Lung (tissue), 12 donors: ENCODE measurements around the gene SLC1A7. TPM values are rescaled to one million over a fixed set of nuclear protein-coding genes. Genes with fewer than 3 reads are reported as not detected.

ENCODE experiments used
- ATAC-seq: fragments of 200-7000 bp; cut with Tn5 transposase; one replicate; pipeline ENCODE4 v1.9.1; 2020; ENCODE audit warnings: moderate number of reproducible peaks; ENCODE audit not compliant: insufficient read depth, low FRiP score
- DNase-seq, 3 donors: peaks; one replicate each; pipeline ENCODE4 v3.0.0-alpha.2; 2013 to 2017
- H3K27ac ChIP-seq, 2 donors: one replicate each; pipeline ENCODE4 v1.5.1; 2013; ENCODE audit warnings: mild to moderate bottlenecking in 2 of 2, moderate library complexity in 2 of 2, control low read depth in 1 of 2, inconsistent platforms in 1 of 2, low read depth in 1 of 2, low read length in 1 of 2
- H3K27me3 ChIP-seq, 3 donors: one replicate each; pipeline ENCODE4 v1.5.1; 2013; ENCODE audit warnings: low read length in 2 of 3; ENCODE audit not compliant: control insufficient read depth in 3 of 3, insufficient read depth in 3 of 3
- H3K36me3 ChIP-seq, 4 donors: one replicate each; pipeline ENCODE4 v1.5.1; 2013; ENCODE audit warnings: low read length in 4 of 4, mild to moderate bottlenecking in 1 of 4, moderate library complexity in 1 of 4; ENCODE audit not compliant: control insufficient read depth in 4 of 4, insufficient read depth in 4 of 4
- H3K4me1 ChIP-seq, 5 donors: one replicate each; pipeline ENCODE4 v1.5.1; 2013; ENCODE audit warnings: low read length in 5 of 5, mild to moderate bottlenecking in 2 of 5, moderate library complexity in 1 of 5; ENCODE audit not compliant: control insufficient read depth in 5 of 5, insufficient read depth in 5 of 5
- H3K4me3 ChIP-seq: one replicate; pipeline ENCODE4 v1.5.1; 2013; ENCODE audit warnings: mild to moderate bottlenecking, control low read depth, moderate library complexity
- H3K9ac ChIP-seq, 2 donors: one replicate each; pipeline ENCODE4 v1.5.1; 2013; ENCODE audit warnings: low read length in 2 of 2, control low read depth in 1 of 2; ENCODE audit not compliant: insufficient read depth in 1 of 2
- H3K9me3 ChIP-seq, 4 donors: one replicate each; pipeline ENCODE4 v1.5.1; 2013; ENCODE audit warnings: low read length in 3 of 4, mild to moderate bottlenecking in 1 of 4, moderate library complexity in 1 of 4; ENCODE audit not compliant: control insufficient read depth in 4 of 4, insufficient read depth in 3 of 4
- CTCF ChIP-seq: IDR thresholded peaks from 2 replicates; pipeline ENCODE4 v1.5.1; 2012; ENCODE audit warnings: mild to moderate bottlenecking; ENCODE audit errors: control extremely low read depth, extremely low read depth
- WGBS, 2 donors: extraction: QIAGEN DNeasy Blood & Tissue Kit; methylation state at CpG; one replicate each; pipeline ENCODE4 v1.1.7; 2013; 5-methylcytosine and 5-hydroxymethylcytosine counted together
- polyA plus RNA-seq, 2 donors: library from polyadenylated mRNA; stranded (reverse); fragments of 200-250 nt; gene quantifications; one replicate each; pipeline ENCODE4 v1.2.1, GENCODE V29; 2013
- total RNA-seq, 2 donors: library from RNA; depleted of rRNA in 1 of 2; stranded (reverse); fragments of >200 nt in 1 of 2; gene quantifications; one replicate each; pipeline ENCODE4 v1.2.1, GENCODE V29; 2014 to 2021
- donor health status: control.
- donor health status: control.
- donor health status: Bipolar disorder and iron deficiency.
- donor health status: healthy.
- donor health status: DM: yes; HTN: yes; CAD: no.

SLC1A7 gene
- total and polyA plus RNA-seq, 4 donors: 0.14 to 0.81 (median 0.38) TPM

GRCh38 chr1:53083636-53084588, 58.5 kb downstream of the SLC1A7 start:
- Histone ChIP-seq H3K27ac (no peak overlapping the region), H3K4me3 (no peak overlapping the region), H3K27me3 (no peaks in the 10 kb centered on the region), H3K4me1 (peaks cover 0 to 32% (median 8%) of the 10 kb centered on the region in 5 donors), H3K9me3 (no peaks in the 10 kb centered on the region), H3K36me3 (peaks cover 0 to 4% (median 4%) of the 10 kb centered on the region in 4 donors), H3K9ac (no peak overlapping the region)
- TF ChIP-seq CTCF: no peak
- ATAC-seq (no peak), DNase-seq (peak; percentile 32 to 37 (median 34))
- 81 to 87% methylated on average over 15 to 17 of the region's 17 CpGs for WGBS, 2 donors

- 76 to 80% methylated on average over 13 of the region's 13 CpGs for WGBS, 2 donors
- TF ChIP-seq CTCF: no peak
- Histone ChIP-seq H3K27me3 (no peaks in the 10 kb centered on the region), H3K9ac (no peak overlapping the region), H3K4me1 (peaks cover 0 to 32% (median 8%) of the 10 kb centered on the region in 5 donors), H3K27ac (no peak overlapping the region), H3K9me3 (no peaks in the 10 kb centered on the region), H3K36me3 (peaks cover 0 to 4% (median 4%) of the 10 kb centered on the region in 4 donors), H3K4me3 (no peak overlapping the region)
- DNase-seq (peak; percentile 41 to 81 (median 78)), ATAC-seq (no peak)
Observed at GRCh38 chr1:53082826-53083455, 59.5 kb downstream of the SLC1A7 start.

DNA sequence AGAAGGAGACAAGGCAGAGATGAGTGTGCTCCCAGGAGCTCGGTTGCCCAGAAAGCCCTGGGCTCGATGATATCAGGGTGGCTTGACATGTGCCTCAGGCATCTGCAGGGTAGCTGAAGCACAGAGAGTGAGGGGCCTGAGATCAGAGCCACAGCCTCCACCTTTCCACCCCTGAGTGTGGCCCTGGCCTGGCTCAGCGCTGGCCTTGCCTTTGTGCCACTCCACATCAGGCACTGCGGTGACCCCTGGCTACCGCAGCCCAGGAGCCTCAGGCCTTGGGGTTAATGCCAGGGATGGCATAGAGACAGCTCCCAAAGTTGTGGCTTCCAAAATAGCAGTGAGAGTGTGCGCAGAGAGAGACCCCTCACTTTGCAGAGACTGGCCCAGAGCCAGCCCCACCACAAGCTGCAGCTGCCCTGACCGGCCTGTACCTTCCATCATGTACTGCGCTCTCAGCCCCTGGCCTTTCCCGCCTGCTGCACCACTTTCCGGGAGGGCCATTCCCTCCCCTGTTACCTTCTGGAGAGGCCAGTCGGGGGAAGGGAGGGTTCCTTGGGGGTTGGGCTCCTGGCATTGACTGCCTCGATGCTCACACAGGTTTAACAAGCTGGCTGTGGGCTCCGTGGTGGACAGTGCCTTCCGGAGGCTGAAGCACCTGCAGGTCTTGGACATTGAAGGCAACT, 60.9 kb downstream of the SLC1A7 start:
- ATAC-seq (no peak), DNase-seq (no peak)
- no peaks in the 10 kb centered on the region for H3K27me3 ChIP-seq
- no peak overlapping the region for H3K4me3 ChIP-seq
- peaks cover 0 to 4% (median 4%) of the 10 kb centered on the region in 4 donors for H3K36me3 ChIP-seq
- H3K4me1 ChIP-seq: peaks cover 0 to 24% (median 5%) of the 10 kb centered on the region in 5 donors
- WGBS, 2 donors: 89 to 92% methylated on average over 14 of the region's 14 CpGs
- no peaks in the 10 kb centered on the region for H3K9me3 ChIP-seq
- H3K9ac ChIP-seq: no peak overlapping the region
- no peak for TF ChIP-seq CTCF
- no peak overlapping the region for H3K27ac ChIP-seq
